Muscle of leg (tissue), 11 donors: Measurements from ENCODE around the gene CDKN2AIPNL. TPM values are rescaled to one million over a fixed set of nuclear protein-coding genes. Genes with fewer than 3 reads are reported as not detected.
A peak's percentile ranks its signal among the peaks of the same experiment; 100 is the strongest.
"Not testable (repeated sequence)": the region's sequence is repeated elsewhere in the genome, so short reads cannot be mapped to it uniquely, and the experiment has no call there.

ENCODE experiments used
- DNase-seq: peaks from one replicate; pipeline ENCODE4 v3.0.0; 2013
- H3K27ac ChIP-seq: one replicate; pipeline ENCODE4 v1.5.1; 2013; ENCODE audit warnings: mild to moderate bottlenecking, low read length, control low read depth
- H3K27me3 ChIP-seq: one replicate; pipeline ENCODE4 v1.6.1; 2013; ENCODE audit warnings: low read length; ENCODE audit not compliant: control insufficient read depth, insufficient read depth
- H3K36me3 ChIP-seq: one replicate; pipeline ENCODE4 v1.6.1; 2013; ENCODE audit warnings: low read length; ENCODE audit not compliant: control insufficient read depth, insufficient read depth
- H3K4me1 ChIP-seq: one replicate; pipeline ENCODE4 v1.6.1; 2013; ENCODE audit warnings: low read length; ENCODE audit not compliant: control insufficient read depth, insufficient read depth
- H3K4me3 ChIP-seq: one replicate; pipeline ENCODE4 v1.5.1; 2013; ENCODE audit warnings: low read length, control low read depth
- H3K9me3 ChIP-seq: replicated peaks from 2 replicates; pipeline ENCODE4 v1.6.1; 2013; ENCODE audit warnings: low read depth, low read length; ENCODE audit not compliant: control insufficient read depth
- WGBS: methylation state at CpG from one replicate; pipeline ENCODE4 v1.1.5; 2013; ENCODE audit warnings: missing lambda C conversion rate; ENCODE audit not compliant: insufficient coverage; 5-methylcytosine and 5-hydroxymethylcytosine counted together
- polyA plus RNA-seq, 8 donors: library from polyadenylated mRNA; unstranded; fragments of 120-200 nt; gene quantifications; one replicate each; pipeline versions ENCODE4 v1.2.1 to v1.2.3, GENCODE V29; 2013; ENCODE audit warnings: inconsistent platforms in 1 of 8, low replicate concordance in 1 of 8; ENCODE audit not compliant: insufficient read length in 8 of 8, insufficient read depth in 1 of 8
- total RNA-seq: library from RNA; stranded (reverse); fragments of 120-200 nt; gene quantifications from one replicate; pipeline ENCODE4 v1.2.4, GENCODE V29; 2013

Gene CDKN2AIPNL
- total and polyA plus RNA-seq, 9 donors: 26.3 to 32.1 (median 27.8) TPM

DNA sequence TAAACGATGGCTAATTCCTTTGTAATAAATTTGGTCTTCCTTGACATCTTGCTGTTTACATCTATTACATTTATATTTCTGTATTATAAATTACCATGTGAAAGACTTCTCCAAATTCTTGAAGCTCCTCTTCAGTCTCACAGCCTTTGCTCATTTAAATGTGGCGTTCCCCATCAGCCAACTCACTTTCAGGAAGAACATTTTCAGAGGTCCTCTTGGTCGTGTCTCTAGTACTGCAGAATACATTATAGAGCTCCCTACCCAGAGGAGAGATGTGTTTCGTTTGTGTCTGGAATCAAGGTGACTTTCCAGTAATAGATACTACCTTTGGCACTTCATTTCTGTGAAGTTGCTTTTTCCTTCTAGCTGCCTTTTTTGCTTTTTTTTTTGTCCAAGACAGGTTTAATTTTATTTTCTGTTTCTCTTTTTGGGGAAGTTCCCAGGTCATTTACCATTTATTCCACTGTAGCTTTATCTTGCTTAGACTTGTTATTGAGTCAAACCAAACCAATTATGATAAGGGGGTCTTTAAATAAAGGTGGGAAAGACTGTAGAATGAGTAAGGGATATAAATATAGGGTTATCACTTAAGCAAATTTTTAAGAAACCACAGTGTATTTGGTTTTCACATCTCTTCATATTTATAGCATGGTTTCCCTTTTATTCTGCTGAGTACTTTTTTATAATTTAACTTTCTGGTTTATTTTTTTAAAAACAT, 27.5 kb downstream of the CDKN2AIPNL start:
- WGBS: no CpG with 5 or more reads among the region's 4 CpGs
- no peaks in the 10 kb centered on the region for H3K27me3 ChIP-seq
- H3K4me3 ChIP-seq: no peak overlapping the region
- no peaks in the 10 kb centered on the region for H3K4me1 ChIP-seq
- H3K27ac ChIP-seq: no peak overlapping the region
- H3K9me3 ChIP-seq: no peaks in the 10 kb centered on the region
- peaks cover 45% of the 10 kb centered on the region for H3K36me3 ChIP-seq
- no peak for DNase-seq

DNA sequence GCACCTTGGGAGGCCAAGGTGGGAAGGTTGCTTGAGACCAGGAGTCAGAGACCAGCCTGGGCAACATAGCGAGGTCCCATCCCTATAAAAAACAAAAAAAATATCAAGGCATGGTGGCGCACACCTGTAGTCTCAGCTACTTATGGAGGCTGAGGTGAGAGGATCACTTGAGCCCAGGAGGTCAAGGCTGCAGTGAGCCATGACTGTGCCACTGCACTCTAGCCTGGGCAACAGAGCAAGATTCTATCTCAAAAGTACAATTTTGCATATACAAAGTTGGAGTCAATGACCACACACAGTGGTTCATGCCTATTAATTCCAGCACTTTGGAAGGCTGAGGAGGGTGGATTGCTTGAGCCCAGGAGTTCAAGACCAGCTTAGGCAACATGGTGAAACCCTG, 29.5 kb downstream of the CDKN2AIPNL start:
- 100% methylated on average over 1 of the region's 2 CpGs for WGBS
- peaks cover 44% of the 10 kb centered on the region for H3K36me3 ChIP-seq
- not testable (repeated sequence) for H3K27ac ChIP-seq

GRCh38 chr5:134380346-134380745, 31.3 kb downstream of the CDKN2AIPNL start:
- no CpG with 5 or more reads among the region's 5 CpGs for WGBS

More for the DNA sequence above, 29.5 kb downstream of the CDKN2AIPNL start:
- H3K4me3 ChIP-seq, H3K4me1 ChIP-seq, H3K27me3 ChIP-seq, H3K9me3 ChIP-seq, DNase-seq: not testable (repeated sequence)

DNA sequence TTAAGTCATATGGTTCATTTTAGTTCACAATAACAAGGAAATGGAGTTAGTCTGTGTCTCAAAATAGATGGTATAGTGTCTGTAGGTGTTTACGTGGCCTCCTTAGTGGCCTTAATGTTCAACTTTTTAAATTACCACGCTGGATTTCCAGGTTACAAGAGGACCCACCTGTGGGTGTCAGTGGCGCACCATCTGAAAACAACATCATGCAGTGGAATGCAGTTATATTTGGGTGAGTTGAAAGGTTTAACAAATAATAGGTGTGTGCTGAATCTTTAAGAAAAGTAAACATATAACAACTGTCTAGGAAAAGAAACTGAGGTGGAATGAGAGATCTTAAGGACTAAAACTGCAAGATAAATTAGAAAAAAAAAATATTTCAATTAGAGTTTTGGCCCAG, 37.4 kb downstream of the CDKN2AIPNL start:
- peaks cover 15% of the 10 kb centered on the region for H3K36me3 ChIP-seq
- H3K9me3 ChIP-seq: no peaks in the 10 kb centered on the region
- no peak overlapping the region for H3K4me3 ChIP-seq
- peaks cover 8% of the 10 kb centered on the region for H3K4me1 ChIP-seq
- no CpG with 5 or more reads among the region's 3 CpGs for WGBS
- H3K27me3 ChIP-seq: no peaks in the 10 kb centered on the region
- no peak overlapping the region for H3K27ac ChIP-seq
- no peak for DNase-seq

More at GRCh38 chr5:134380346-134380745, 31.3 kb downstream of the CDKN2AIPNL start:
- Histone ChIP-seq H3K27ac (no peak overlapping the region), H3K36me3 (peaks cover 46% of the 10 kb centered on the region), H3K9me3 (no peaks in the 10 kb centered on the region), H3K27me3 (no peaks in the 10 kb centered on the region), H3K4me3 (no peak overlapping the region), H3K4me1 (no peaks in the 10 kb centered on the region)
- no peak for DNase-seq

DNA sequence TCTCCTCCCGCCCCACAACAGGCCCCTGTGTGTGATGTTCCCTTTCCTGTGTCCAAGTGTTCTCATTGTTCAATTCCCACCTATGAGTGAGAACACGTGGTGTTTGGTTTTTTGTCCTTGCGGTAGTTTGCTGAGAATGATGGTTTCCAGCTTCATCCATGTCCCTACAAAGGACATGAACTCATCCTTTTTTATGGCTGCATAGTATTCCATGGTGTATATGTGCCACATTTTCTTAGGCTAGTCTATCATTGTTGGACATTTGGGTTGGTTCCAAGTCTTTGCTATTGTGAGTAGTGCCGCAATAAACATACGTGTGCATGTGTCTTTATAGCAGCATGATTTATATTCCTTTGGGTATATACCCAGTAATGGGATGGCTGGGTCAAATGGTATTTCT, 38.0 kb downstream of the CDKN2AIPNL start:
- H3K27ac ChIP-seq: not testable (repeated sequence)

GRCh38 chr5:134371834-134372340, 39.8 kb downstream of the CDKN2AIPNL start:
- H3K27me3 ChIP-seq: no peaks in the 10 kb centered on the region
- WGBS: 0% methylated on average over 28 of the region's 29 CpGs
- H3K4me1 ChIP-seq: peaks cover 8% of the 10 kb centered on the region

More for the DNA sequence above, 38.0 kb downstream of the CDKN2AIPNL start:
- not testable (repeated sequence) for H3K4me3 ChIP-seq, DNase-seq, H3K27me3 ChIP-seq, H3K4me1 ChIP-seq, H3K9me3 ChIP-seq
- whole genome bisulfite sequencing: no CpG with 5 or more reads among the region's 5 CpGs
- peaks cover 14% of the 10 kb centered on the region for H3K36me3 ChIP-seq

DNA sequence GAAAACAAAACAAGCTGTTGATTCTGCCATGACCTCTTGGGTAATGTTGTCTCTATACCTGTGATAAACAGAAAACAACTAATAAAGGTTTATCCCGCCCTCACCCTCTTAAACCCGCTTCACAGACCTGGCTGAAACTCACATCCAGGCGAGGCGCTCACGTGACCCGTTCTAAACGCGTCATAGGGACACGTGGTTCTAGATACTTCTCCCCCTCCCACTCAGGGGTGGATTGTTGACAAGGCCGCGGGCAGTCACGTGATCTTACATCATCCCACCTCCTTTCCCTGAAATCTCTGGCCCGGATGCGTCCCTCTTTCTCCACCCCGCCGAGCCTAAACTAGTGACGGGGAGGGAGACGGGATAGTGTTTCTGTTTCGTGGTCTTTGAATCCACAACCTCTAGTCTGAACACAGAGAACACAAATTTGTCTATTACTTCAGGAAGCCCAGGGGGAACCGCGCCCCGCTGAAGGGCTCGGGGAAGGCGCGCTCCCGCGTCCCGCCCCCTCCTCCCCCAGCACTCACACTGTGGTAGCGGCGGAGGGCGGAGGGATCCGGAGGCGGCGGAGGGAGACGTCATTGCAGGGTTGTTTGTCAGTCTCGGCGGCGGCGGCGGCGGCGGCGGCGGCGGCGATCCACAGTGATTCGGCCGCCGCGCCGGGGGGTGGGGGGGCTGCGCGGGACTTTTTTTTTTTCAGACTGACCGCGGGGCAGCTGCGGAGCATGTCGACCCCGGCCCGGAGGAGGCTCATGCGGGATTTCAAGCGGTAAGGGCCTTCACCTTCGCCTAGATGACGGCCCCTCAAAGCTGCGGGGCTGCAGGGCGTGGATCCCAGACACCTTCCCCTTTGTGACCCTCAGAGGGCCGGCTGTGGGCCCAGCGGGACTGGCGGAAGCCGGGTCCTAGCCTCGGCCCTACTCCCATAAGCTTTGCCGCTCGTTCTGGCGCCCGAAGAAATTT, 40.5 kb downstream of the CDKN2AIPNL start, which contains the start of gene UBE2B:
TSS of gene UBE2B (plus strand) at position 699 of the 963 bp plus-strand sequence. CDS start at position 726, 27 bp downstream.
- H3K9me3 ChIP-seq: no peaks in the 10 kb centered on the region
- peaks cover 4% of the 10 kb centered on the region for H3K36me3 ChIP-seq
- H3K4me1 ChIP-seq: peaks cover 8% of the 10 kb centered on the region
- H3K4me3 ChIP-seq: peak within 1 kb of the TSS; percentile 80
- no peaks in the 10 kb centered on the region for H3K27me3 ChIP-seq
- under 1% methylated on average over 52 of the region's 74 CpGs for whole genome bisulfite sequencing
- H3K27ac ChIP-seq: peak within 1 kb of the TSS; percentile 96
- DNase-seq: peak; percentile 100

More at GRCh38 chr5:134371834-134372340, 39.8 kb downstream of the CDKN2AIPNL start:
- Histone ChIP-seq H3K27ac (peak overlapping the region; percentile 96), H3K4me3 (peak overlapping the region; percentile 80), H3K9me3 (no peaks in the 10 kb centered on the region), H3K36me3 (peaks cover 4% of the 10 kb centered on the region)
- DNase-seq: peak; percentile 80

DNA sequence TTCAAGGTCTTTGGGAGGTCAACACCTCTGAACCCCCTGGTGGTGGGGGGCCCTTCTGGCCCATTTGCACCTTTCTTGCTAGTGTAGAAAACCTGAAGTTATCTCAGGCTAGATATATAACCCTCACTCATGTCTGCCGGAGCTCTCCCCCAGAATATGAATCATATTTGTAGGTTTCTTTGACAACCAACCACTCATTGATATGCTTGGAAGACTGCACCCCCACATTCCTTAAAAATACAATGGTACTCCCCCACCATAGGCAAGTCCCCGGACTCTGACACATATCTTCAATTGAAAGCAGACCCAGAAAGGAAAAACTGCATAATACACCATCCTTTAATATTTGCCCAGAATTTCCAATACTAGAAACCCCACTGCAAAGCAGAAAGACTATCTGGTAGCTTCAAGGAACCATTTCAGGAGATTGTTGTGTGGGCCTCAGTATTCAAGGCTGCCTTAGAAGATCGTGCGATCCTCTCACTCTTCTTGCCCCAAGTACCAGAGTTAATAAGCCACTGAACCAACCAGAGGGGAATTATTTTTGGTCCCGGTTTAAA, 41.3 kb downstream of the CDKN2AIPNL start:
- Histone ChIP-seq H3K27ac (peak overlapping the region; percentile 85), H3K9me3 (no peaks in the 10 kb centered on the region), H3K4me3 (peak overlapping the region; percentile 80), H3K36me3 (no peaks in the 10 kb centered on the region), H3K4me1 (peaks cover 8% of the 10 kb centered on the region), H3K27me3 (no peaks in the 10 kb centered on the region)
- DNase-seq: no peak
- WGBS: 60% methylated on average over 1 of the region's 5 CpGs

- Histone ChIP-seq H3K27ac (no peak overlapping the region), H3K4me3 (no peak overlapping the region), H3K36me3 (no peaks in the 10 kb centered on the region), H3K4me1 (peaks cover 7% of the 10 kb centered on the region), H3K27me3 (no peaks in the 10 kb centered on the region), H3K9me3 (no peaks in the 10 kb centered on the region)
- DNase-seq: no peak
- WGBS: 100% methylated on average over 1 of the region's 1 CpG
These were observed 46.1 kb downstream of the CDKN2AIPNL start for GRCh38 chr5:134365604-134366003.
